Caco-2 (cell line): ENCODE data around the gene ZDHHC14. TPM values are rescaled to one million over a fixed set of nuclear protein-coding genes. Genes with fewer than 3 reads are reported as not detected.

Experiments
- BruUV-seq: library from RNA; stranded (reverse); fragments of 400-500 nt; replicated peaks from 2 replicates; lab custom pipeline; 2021; lab: Mats Ljungman, UMichigan
- CTCF ChIA-PET: fragments of 300-600 bp; sonication (Branson Sonifier 250); formaldehyde crosslinking; loops from one replicate; lab custom pipeline; 2022; ENCODE audit warnings: antibody characterized with exemption; lab: Charles Lee
- POLR2A ChIA-PET: fragments of 300-600 bp; sonication (Branson Sonifier 250); formaldehyde crosslinking; loops from one replicate; lab custom pipeline; 2022; ENCODE audit warnings: antibody characterized with exemption; lab: Charles Lee
- DNase-seq, 2 experiments: peaks; one replicate each; pipeline versions ENCODE4 v3.0.0 to v3.0.0-alpha.2; 2020 to 2022
- H3K27me3 ChIP-seq: replicated peaks from 2 replicates; pipeline ENCODE4 v1.6.0; 2011; ENCODE audit warnings: low read length; ENCODE audit not compliant: control insufficient read depth, insufficient read depth
- H3K36me3 ChIP-seq: 2 replicates; pipeline ENCODE4 v1.5.1; 2011; ENCODE audit warnings: low read length; ENCODE audit not compliant: control insufficient read depth, insufficient read depth
- H3K4me1 ChIP-seq: fragments of 250-450 bp; sonication (Bioruptor Pico); 2 replicates; pipeline ENCODE4 v1.5.1; 2020; ENCODE audit warnings: mild to moderate bottlenecking
- H3K4me3 ChIP-seq: 2 replicates; pipeline ENCODE4 v1.5.1; 2011; ENCODE audit warnings: low read depth, mild to moderate bottlenecking, control low read depth, low read length
- H3K9me3 ChIP-seq: fragments of 250-450 bp; sonication (Bioruptor Pico); 2 replicates; pipeline ENCODE4 v1.5.1; 2020; ENCODE audit warnings: mild to moderate bottlenecking, moderate library complexity
- H3K27ac Mint-ChIP-seq: one replicate; pipeline ENCODE4 v1.8.0; 2022; ENCODE audit warnings: mixed read lengths; ENCODE audit not compliant: unreplicated experiment
- H3K27me3 Mint-ChIP-seq: one replicate; pipeline ENCODE4 v1.8.0; 2022; ENCODE audit warnings: mixed read lengths; ENCODE audit not compliant: insufficient read depth, unreplicated experiment
- H3K36me3 Mint-ChIP-seq: one replicate; pipeline ENCODE4 v1.8.0; 2022; ENCODE audit warnings: mild to moderate bottlenecking, mixed read lengths; ENCODE audit not compliant: insufficient read depth, unreplicated experiment
- H3K4me1 Mint-ChIP-seq: one replicate; pipeline ENCODE4 v1.8.0; 2022; ENCODE audit warnings: low read depth, mixed read lengths; ENCODE audit not compliant: unreplicated experiment
- H3K4me3 Mint-ChIP-seq: one replicate; pipeline ENCODE4 v1.8.0; 2022; ENCODE audit warnings: mild to moderate bottlenecking, moderate library complexity, mixed read lengths; ENCODE audit not compliant: unreplicated experiment
- H3K9me3 Mint-ChIP-seq: one replicate; pipeline ENCODE4 v1.8.0; 2022; ENCODE audit warnings: mixed read lengths; ENCODE audit not compliant: unreplicated experiment
- CTCF ChIP-seq, 2 experiments: fragments of 200-600 bp in 1 of 2; IDR thresholded peaks; 1 replicate in 1 of 2; 2 replicates in 1 of 2; pipeline versions ENCODE4 v1.5.1 to v1.8.0; 2011 to 2022; ENCODE audit warnings: antibody characterized with exemption in 1 of 2, control low read depth in 1 of 2, inconsistent platforms in 1 of 2, low read depth in 1 of 2, low read length in 1 of 2, mild to moderate bottlenecking in 1 of 2, moderate library complexity in 1 of 2; ENCODE audit not compliant: insufficient read depth in 1 of 2, severe bottlenecking in 1 of 2, unreplicated experiment in 1 of 2
- intact Hi-C: fragments of 100-400 bp; cut with micrococcal nuclease; formaldehyde crosslinking; loops from one replicate; pipeline ENCODE4 v1.10.0; 2022; ENCODE audit not compliant: unreplicated experiment
- total RNA-seq: library from RNA; stranded (reverse); gene quantifications from 2 replicates; pipeline ENCODE4 v1.2.3, GENCODE V29; 2022

The ZDHHC14 gene
- total RNA-seq, 1 experiment from 2014 or later, result 22.1 TPM

GRCh38 chr6:157721426-157721825, 340.4 kb downstream of the ZDHHC14 start:
- BruUV-seq, result no TSS peak
- Mint-ChIP-seq H3K27ac (no peak overlapping the region), H3K9me3 (peaks cover 19% of the 10 kb centered on the region), H3K27me3 (no peaks in the 10 kb centered on the region), H3K36me3 (no peaks in the 10 kb centered on the region), H3K4me1 (peaks cover 19% of the 10 kb centered on the region), H3K4me3 (no peak overlapping the region)
- no peaks in the 10 kb centered on the region for H3K9me3 ChIP-seq
- DNase-seq, result no peak
- no peak overlapping the region for H3K4me3 ChIP-seq
- no peak for TF ChIP-seq CTCF (IDR thresholded peaks at IDR 0.05; ENCODE audit: insufficient read depth in 1 of 2, low read depth in 1 of 2, low read length in 1 of 2, severe bottlenecking in 1 of 2, unreplicated experiment in 1 of 2)
- ChIA-PET POLR2A (no interaction called here), CTCF (no interaction called here)
- intact Hi-C loops, result no loop called here
- H3K27me3 ChIP-seq, result no peaks in the 10 kb centered on the region
- H3K4me1 ChIP-seq, result peaks cover 5% of the 10 kb centered on the region; the same call in 1 of the 2 replicates
- H3K36me3 ChIP-seq, result no peaks in the 10 kb centered on the region

- no peak for TF ChIP-seq CTCF (IDR thresholded peaks at IDR 0.05; ENCODE audit: insufficient read depth in 1 of 2, low read depth in 1 of 2, low read length in 1 of 2, severe bottlenecking in 1 of 2, unreplicated experiment in 1 of 2)
- POLR2A ChIA-PET, result no interaction called here
Observed at GRCh38 chr6:157721830-157722229, 340.8 kb downstream of the ZDHHC14 start.

GRCh38 chr6:157723376-157723775, 342.4 kb downstream of the ZDHHC14 start:
- no peaks in the 10 kb centered on the region for H3K36me3 Mint-ChIP-seq
- ChIA-PET POLR2A (no interaction called here), CTCF (no interaction called here)
- intact Hi-C loops, result no loop called here
- H3K9me3 Mint-ChIP-seq, result peaks cover 21% of the 10 kb centered on the region
- H3K4me3 ChIP-seq, result no peak overlapping the region
- H3K27me3 Mint-ChIP-seq, result no peaks in the 10 kb centered on the region
- DNase-seq, result no peak
- no peaks in the 10 kb centered on the region; the same call in 1 of the 2 replicates for H3K9me3 ChIP-seq
- H3K36me3 ChIP-seq, result no peaks in the 10 kb centered on the region
- peaks cover 14% of the 10 kb centered on the region for H3K4me1 Mint-ChIP-seq
- H3K4me1 ChIP-seq, result peaks cover 19% of the 10 kb centered on the region
- BruUV-seq, result no TSS peak
- H3K4me3 Mint-ChIP-seq, result no peak overlapping the region
- H3K27ac Mint-ChIP-seq, result no peak overlapping the region
- TF ChIP-seq CTCF (IDR thresholded peaks at IDR 0.05; ENCODE audit: insufficient read depth in 1 of 2, low read depth in 1 of 2, low read length in 1 of 2, severe bottlenecking in 1 of 2, unreplicated experiment in 1 of 2), result no peak
- no peaks in the 10 kb centered on the region for H3K27me3 ChIP-seq

More at GRCh38 chr6:157721830-157722229, 340.8 kb downstream of the ZDHHC14 start:
- H3K4me1 ChIP-seq, result peaks cover 6% of the 10 kb centered on the region; the same call in 1 of the 2 replicates
- Mint-ChIP-seq H3K4me3 (no peak overlapping the region), H3K27ac (no peak overlapping the region), H3K9me3 (peaks cover 21% of the 10 kb centered on the region), H3K4me1 (peaks cover 19% of the 10 kb centered on the region), H3K36me3 (no peaks in the 10 kb centered on the region), H3K27me3 (no peaks in the 10 kb centered on the region)
- intact Hi-C loops, result no loop called here
- CTCF ChIA-PET, result no interaction called here
- no peaks in the 10 kb centered on the region for H3K27me3 ChIP-seq
- no TSS peak for BruUV-seq
- no peaks in the 10 kb centered on the region for H3K36me3 ChIP-seq
- H3K4me3 ChIP-seq, result no peak overlapping the region
- no peaks in the 10 kb centered on the region; the same call in 1 of the 2 replicates for H3K9me3 ChIP-seq
- no peak for DNase-seq
